ENCODE data around the gene ATE1.
"Not testable (repeated sequence)": the region's sequence is repeated elsewhere in the genome, so short reads cannot be mapped to it uniquely, and the experiment has no call there.

Gene ATE1

GRCh38 chr10:121927841-121928527 is at the start of gene ATE1:
Gene ATE1, minus strand, starts transcription at chr10:121928031. Its CDS starts 82 bp downstream, at chr10:121927949.
- H3K27ac ChIP-seq (ENCODE audit: low read depth, low read length) = peak within 1 kb of the TSS; percentile 92
- 0 out of 2 replicates have a peak, but pooled peaks cover 4% of the 10 kb centered on the region for H3K4me1 ChIP-seq (ENCODE audit: control insufficient read depth, insufficient read depth, low read length)
- peaks cover 4% of the 10 kb centered on the region; the same call in 1 of the 2 replicates for H3K36me3 ChIP-seq (ENCODE audit: control insufficient read depth, insufficient read depth, low read length)
- H3K9me3 ChIP-seq (ENCODE audit: control insufficient read depth, insufficient read depth, low read depth, low read length) = no peaks in the 10 kb centered on the region
- H3K4me3 ChIP-seq (ENCODE audit: low read depth, low read length) = peak within 1 kb of the TSS; percentile 70
- no peaks in the 10 kb centered on the region for H3K27me3 ChIP-seq (ENCODE audit: control insufficient read depth, insufficient read depth, low read length)
- peak within 1 kb of the TSS; percentile 96 for H3K9ac ChIP-seq (ENCODE audit: low read length)

- peaks cover 8% of the 10 kb centered on the region for H3K4me1 ChIP-seq (ENCODE audit: control insufficient read depth, insufficient read depth, low read length)
- peaks cover 21% of the 10 kb centered on the region for H3K9me3 ChIP-seq (ENCODE audit: control insufficient read depth, insufficient read depth, low read depth, low read length)
- no peak overlapping the region for H3K4me3 ChIP-seq (ENCODE audit: low read depth, low read length)
- peaks cover 16% of the 10 kb centered on the region for H3K36me3 ChIP-seq (ENCODE audit: control insufficient read depth, insufficient read depth, low read length)
- H3K27me3 ChIP-seq (ENCODE audit: control insufficient read depth, insufficient read depth, low read length) = no peaks in the 10 kb centered on the region
- no peak overlapping the region for H3K9ac ChIP-seq (ENCODE audit: low read length)
- H3K27ac ChIP-seq (ENCODE audit: low read depth, low read length) = no peak overlapping the region
Measured at GRCh38 chr10:121976607-121977006, 48.8 kb upstream of the ATE1 start.

GRCh38 chr10:121975295-121976086 is 47.7 kb upstream of the ATE1 start:
- H3K36me3 ChIP-seq (ENCODE audit: control insufficient read depth, insufficient read depth, low read length) = peaks cover 25% of the 10 kb centered on the region
- peaks cover 21% of the 10 kb centered on the region for H3K9me3 ChIP-seq (ENCODE audit: control insufficient read depth, insufficient read depth, low read depth, low read length)
- H3K4me1 ChIP-seq (ENCODE audit: control insufficient read depth, insufficient read depth, low read length) = peaks cover 8% of the 10 kb centered on the region
- peak overlapping the region; percentile 88 for H3K9ac ChIP-seq (ENCODE audit: low read length)
- H3K27me3 ChIP-seq (ENCODE audit: control insufficient read depth, insufficient read depth, low read length) = no peaks in the 10 kb centered on the region
- H3K27ac ChIP-seq (ENCODE audit: low read depth, low read length) = peak overlapping the region; percentile 91; the same call in 1 of the 2 replicates
- peak overlapping the region; percentile 77 for H3K4me3 ChIP-seq (ENCODE audit: low read depth, low read length)

GRCh38 chr10:121974535-121975294 is 46.9 kb upstream of the ATE1 start, which contains the start of gene NSMCE4A:
Gene NSMCE4A, minus strand, starts transcription at chr10:121975217. Its CDS starts 52 bp downstream, at chr10:121975165.
- Histone ChIP-seq H3K4me1 (ENCODE audit: control insufficient read depth, insufficient read depth, low read length) (peaks cover 8% of the 10 kb centered on the region), H3K27ac (ENCODE audit: low read depth, low read length) (peak within 1 kb of the TSS; percentile 91), H3K27me3 (ENCODE audit: control insufficient read depth, insufficient read depth, low read length) (no peaks in the 10 kb centered on the region), H3K4me3 (ENCODE audit: low read depth, low read length) (peak within 1 kb of the TSS; percentile 77), H3K9me3 (ENCODE audit: control insufficient read depth, insufficient read depth, low read depth, low read length) (peaks cover 21% of the 10 kb centered on the region), H3K36me3 (ENCODE audit: control insufficient read depth, insufficient read depth, low read length) (peaks cover 30% of the 10 kb centered on the region), H3K9ac (ENCODE audit: low read length) (peak within 1 kb of the TSS; percentile 88)

GRCh38 chr10:121974019-121974534 is 46.2 kb upstream of the ATE1 start:
- Histone ChIP-seq H3K36me3 (ENCODE audit: control insufficient read depth, insufficient read depth, low read length) (peaks cover 35% of the 10 kb centered on the region), H3K27ac (ENCODE audit: low read depth, low read length) (no peak overlapping the region), H3K9me3 (ENCODE audit: control insufficient read depth, insufficient read depth, low read depth, low read length) (peaks cover 21% of the 10 kb centered on the region), H3K9ac (ENCODE audit: low read length) (peak overlapping the region; percentile 88), H3K4me3 (ENCODE audit: low read depth, low read length) (peak overlapping the region; percentile 77), H3K4me1 (ENCODE audit: control insufficient read depth, insufficient read depth, low read length) (peaks cover 8% of the 10 kb centered on the region), H3K27me3 (ENCODE audit: control insufficient read depth, insufficient read depth, low read length) (no peaks in the 10 kb centered on the region)

- not testable (repeated sequence) for H3K27me3 ChIP-seq (ENCODE audit: control insufficient read depth, insufficient read depth, low read length); H3K4me3 ChIP-seq (ENCODE audit: low read depth, low read length); H3K9me3 ChIP-seq (ENCODE audit: control insufficient read depth, insufficient read depth, low read depth, low read length); H3K9ac ChIP-seq (ENCODE audit: low read length); H3K4me1 ChIP-seq (ENCODE audit: control insufficient read depth, insufficient read depth, low read length); H3K27ac ChIP-seq (ENCODE audit: low read depth, low read length)
- H3K36me3 ChIP-seq (ENCODE audit: control insufficient read depth, insufficient read depth, low read length) = peaks cover 79% of the 10 kb centered on the region
Measured at GRCh38 chr10:121969086-121969485, 41.3 kb upstream of the ATE1 start.

- Histone ChIP-seq H3K27me3 (ENCODE audit: control insufficient read depth, insufficient read depth, low read length) (no peaks in the 10 kb centered on the region), H3K9me3 (ENCODE audit: control insufficient read depth, insufficient read depth, low read depth, low read length) (no peaks in the 10 kb centered on the region), H3K9ac (ENCODE audit: low read length) (no peak overlapping the region), H3K4me1 (ENCODE audit: control insufficient read depth, insufficient read depth, low read length) (no peaks in the 10 kb centered on the region), H3K4me3 (ENCODE audit: low read depth, low read length) (no peak overlapping the region), H3K36me3 (ENCODE audit: control insufficient read depth, insufficient read depth, low read length) (peaks cover 73% of the 10 kb centered on the region), H3K27ac (ENCODE audit: low read depth, low read length) (no peak overlapping the region)
Measured at GRCh38 chr10:121965996-121966395, 38.2 kb upstream of the ATE1 start.

GRCh38 chr10:121961456-121961855 is 33.6 kb upstream of the ATE1 start:
- Histone ChIP-seq H3K27me3 (ENCODE audit: control insufficient read depth, insufficient read depth, low read length) (no peaks in the 10 kb centered on the region), H3K4me3 (ENCODE audit: low read depth, low read length) (no peak overlapping the region), H3K9me3 (ENCODE audit: control insufficient read depth, insufficient read depth, low read depth, low read length) (no peaks in the 10 kb centered on the region), H3K36me3 (ENCODE audit: control insufficient read depth, insufficient read depth, low read length) (peaks cover 64% of the 10 kb centered on the region), H3K9ac (ENCODE audit: low read length) (no peak overlapping the region), H3K4me1 (ENCODE audit: control insufficient read depth, insufficient read depth, low read length) (peaks cover 17% of the 10 kb centered on the region), H3K27ac (ENCODE audit: low read depth, low read length) (no peak overlapping the region)

GRCh38 chr10:121959671-121960070 is 31.8 kb upstream of the ATE1 start:
- H3K9ac ChIP-seq (ENCODE audit: low read length) = no peak overlapping the region
- H3K4me1 ChIP-seq (ENCODE audit: control insufficient read depth, insufficient read depth, low read length) = peaks cover 17% of the 10 kb centered on the region
- H3K9me3 ChIP-seq (ENCODE audit: control insufficient read depth, insufficient read depth, low read depth, low read length) = no peaks in the 10 kb centered on the region
- no peak overlapping the region for H3K4me3 ChIP-seq (ENCODE audit: low read depth, low read length)
- peak overlapping the region; percentile 66; the same call in 1 of the 2 replicates for H3K27ac ChIP-seq (ENCODE audit: low read depth, low read length)
- peaks cover 59% of the 10 kb centered on the region for H3K36me3 ChIP-seq (ENCODE audit: control insufficient read depth, insufficient read depth, low read length)
- no peaks in the 10 kb centered on the region for H3K27me3 ChIP-seq (ENCODE audit: control insufficient read depth, insufficient read depth, low read length)

GRCh38 chr10:121956111-121957061 is 28.6 kb upstream of the ATE1 start:
- Histone ChIP-seq H3K9me3 (ENCODE audit: control insufficient read depth, insufficient read depth, low read depth, low read length) (no peaks in the 10 kb centered on the region), H3K4me3 (ENCODE audit: low read depth, low read length) (no peak overlapping the region), H3K9ac (ENCODE audit: low read length) (no peak overlapping the region), H3K36me3 (ENCODE audit: control insufficient read depth, insufficient read depth, low read length) (peaks cover 46% of the 10 kb centered on the region), H3K27ac (ENCODE audit: low read depth, low read length) (no peak overlapping the region), H3K4me1 (ENCODE audit: control insufficient read depth, insufficient read depth, low read length) (peaks cover 17% of the 10 kb centered on the region), H3K27me3 (ENCODE audit: control insufficient read depth, insufficient read depth, low read length) (no peaks in the 10 kb centered on the region)

Data from HUES6 (cell line).